Posterior vena cava (tissue), 2 donors: Measurements from ENCODE around the gene NUP214. TPM values are rescaled to one million over a fixed set of nuclear protein-coding genes. Genes with fewer than 3 reads are reported as not detected.
"Not testable (repeated sequence)": the region's sequence is repeated elsewhere in the genome, so short reads cannot be mapped to it uniquely, and the experiment has no call there.

Source experiments
- DNase-seq: peaks from one replicate; pipeline ENCODE4 v3.0.0-alpha.2; 2020; ENCODE audit warnings: low spot score
- intact Hi-C, 2 donors: fragments of 100-400 bp; cut with DNase I; formaldehyde crosslinking; loops; one replicate each; pipeline versions ENCODE4 v1.14.1 to v1.14.2; 2022 to 2023
- total RNA-seq, 2 donors: library from RNA; stranded (reverse); fragmentation: NEBNext Ultra II Directional; extraction: Animal tissue kit (Norgen Biotek cat#: 25700); gene quantifications; one replicate each; pipeline ENCODE4 v1.2.1, GENCODE V29; 2021
- donor health status: DM: yes; HTN: yes; CAD: no.
- donor health status: DM: yes; HTN: yes; CAD: no.

Gene NUP214
- total RNA-seq, 2 donors from 2014 or later = 33.9 to 40.8 TPM

DNA sequence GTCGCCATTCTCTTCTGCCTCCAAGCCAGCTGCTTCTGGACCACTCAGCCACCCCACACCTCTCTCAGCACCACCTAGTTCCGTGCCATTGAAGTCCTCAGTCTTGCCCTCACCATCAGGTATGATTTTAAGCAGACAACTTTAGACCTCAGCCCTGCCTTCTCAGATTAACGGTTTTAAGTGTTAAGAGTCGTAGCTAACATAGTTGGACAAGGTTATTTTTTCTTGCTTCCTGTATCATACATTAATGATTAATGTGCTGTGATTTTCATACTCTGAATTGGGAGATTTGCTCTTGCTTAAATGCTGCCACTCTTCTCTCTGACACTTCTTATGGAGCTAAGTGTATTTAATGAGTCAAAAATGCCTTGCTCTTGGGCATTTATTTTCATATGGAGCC is 20.8 kb downstream of the NUP214 start:
- intact Hi-C loops = no loop called here
- no peak for DNase-seq

- intact Hi-C loops = no loop called here
- DNase-seq = no peak
These were observed 22.9 kb downstream of the NUP214 start for GRCh38 chr9:131148276-131148675.

DNA sequence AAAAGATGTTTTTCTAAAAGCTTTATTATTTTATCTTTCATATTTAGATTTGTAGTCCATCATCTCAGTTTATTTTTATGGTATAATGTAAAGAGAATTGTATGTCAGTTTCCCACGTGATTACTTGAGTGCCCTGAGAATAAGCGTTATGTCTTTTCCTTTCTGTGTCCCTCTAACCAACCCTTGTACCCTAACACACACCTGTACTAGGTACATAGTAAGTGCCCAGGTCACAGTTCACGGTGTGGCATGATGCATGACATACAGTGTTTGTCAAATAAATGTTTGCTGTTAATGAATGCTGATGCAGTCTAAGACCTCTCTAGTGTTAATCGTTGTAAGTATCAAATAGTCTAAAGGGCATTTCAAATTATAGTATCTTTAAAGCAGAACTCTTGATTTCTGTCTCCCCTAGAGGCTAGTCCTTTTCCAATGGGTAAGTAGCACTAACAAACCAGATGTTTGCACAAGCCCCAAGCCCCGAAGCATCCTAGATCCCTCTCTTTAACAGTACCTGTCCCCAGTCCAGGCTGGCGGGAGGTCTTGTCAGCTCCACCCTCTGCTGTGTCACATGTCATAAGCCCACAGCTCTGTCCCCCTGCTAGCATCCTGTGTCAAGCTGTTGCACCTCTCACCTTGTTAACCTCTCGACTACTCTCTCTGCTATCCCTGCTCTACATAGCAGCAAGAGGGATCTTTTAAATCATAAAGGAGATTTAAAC is 23.7 kb downstream of the NUP214 start:
- intact Hi-C loops = no loop called here
- no peak for DNase-seq

DNA sequence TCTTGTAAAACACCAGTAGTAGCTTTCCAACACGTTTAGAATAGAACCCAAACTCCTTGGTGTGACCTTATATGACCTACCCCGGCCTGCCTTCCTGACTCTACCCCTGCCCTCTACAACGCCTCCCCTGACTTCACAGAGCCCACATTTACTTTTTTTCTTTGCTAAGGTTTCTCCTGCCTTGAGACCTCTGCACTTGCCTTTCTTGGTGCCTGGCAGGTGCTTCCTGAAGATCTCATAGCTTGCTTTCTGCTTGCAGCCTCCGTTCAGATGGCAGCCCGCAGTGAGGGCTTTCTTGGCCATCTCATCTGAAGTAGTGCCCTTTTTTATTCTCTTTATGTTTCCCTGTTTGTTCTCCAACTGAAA is 24.3 kb downstream of the NUP214 start:
- intact Hi-C loops = no loop called here

GRCh38 chr9:131153595-131153994 is 28.2 kb downstream of the NUP214 start:
- intact Hi-C loops = no loop called here
- DNase-seq = no peak

More for the DNA sequence above, 24.3 kb downstream of the NUP214 start:
- DNase-seq = no peak

DNA sequence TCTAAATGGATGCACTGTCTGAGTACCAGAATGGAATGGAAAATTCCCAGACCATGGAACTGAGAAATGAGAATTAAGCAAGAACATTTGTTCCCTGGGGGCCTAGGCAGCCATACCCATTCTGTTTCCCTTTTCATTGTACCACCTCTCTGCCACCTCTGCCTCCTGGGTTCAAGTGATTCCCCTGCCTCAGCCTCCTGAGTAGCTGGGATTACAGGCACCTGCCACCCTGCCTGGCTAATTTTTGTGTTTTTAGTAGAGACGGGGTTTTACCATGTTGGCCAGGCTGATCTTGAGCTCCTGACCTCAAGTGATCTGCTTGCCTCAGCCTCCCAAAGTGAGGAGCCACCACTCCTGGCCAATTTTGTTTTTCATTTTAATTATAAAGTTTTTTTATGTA is 33.3 kb downstream of the NUP214 start:
- DNase-seq, intact Hi-C loops: not testable (repeated sequence)

- DNase-seq = no peak
- intact Hi-C loops = no loop called here
These were observed 35.2 kb downstream of the NUP214 start for GRCh38 chr9:131160416-131161112.

GRCh38 chr9:131161585-131161984 is 36.2 kb downstream of the NUP214 start:
- intact Hi-C loops = no loop called here
- no peak for DNase-seq

DNA sequence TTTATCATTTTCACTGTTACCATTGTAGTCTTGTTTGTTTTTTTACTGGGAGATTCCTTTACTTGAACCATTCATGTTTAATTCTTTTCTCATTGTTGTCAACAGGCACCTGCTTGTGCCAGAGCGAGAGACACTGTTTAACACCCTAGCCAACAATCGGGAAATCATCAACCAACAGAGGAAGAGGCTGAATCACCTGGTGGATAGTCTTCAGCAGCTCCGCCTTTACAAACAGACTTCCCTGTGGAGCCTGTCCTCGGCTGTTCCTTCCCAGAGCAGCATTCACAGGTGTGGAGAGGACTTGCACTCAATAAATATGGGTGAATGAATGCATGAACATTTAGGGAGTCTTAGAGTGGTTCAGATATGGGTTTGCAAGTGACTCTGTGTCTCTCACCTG is 37.5 kb downstream of the NUP214 start:
- no peak for DNase-seq
- intact Hi-C loops = no loop called here

DNA sequence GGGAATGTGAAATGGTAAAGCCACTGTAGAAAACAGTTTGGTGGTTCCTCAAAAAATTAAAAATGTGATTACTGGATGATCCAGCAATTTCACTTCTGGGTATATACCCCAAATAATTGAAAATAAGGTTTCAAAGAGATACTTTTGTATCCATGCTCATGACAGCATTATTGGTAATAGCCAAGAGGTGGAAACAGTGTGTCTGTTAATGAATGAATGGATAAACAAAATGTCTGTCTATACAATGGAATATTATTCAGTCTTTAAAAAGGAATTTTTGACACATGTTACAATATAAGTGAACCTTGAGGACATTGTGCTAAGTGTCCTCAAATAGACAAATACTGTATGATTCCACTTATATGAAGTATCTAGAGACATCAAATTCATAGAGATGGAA is 40.1 kb downstream of the NUP214 start:
- DNase-seq = no peak
- intact Hi-C loops = loop anchor here in 1 of 2 donors (5.0 kb wide), 1 partner anchor 38 kb away; the partner anchor contains the start of gene NUP214

DNA sequence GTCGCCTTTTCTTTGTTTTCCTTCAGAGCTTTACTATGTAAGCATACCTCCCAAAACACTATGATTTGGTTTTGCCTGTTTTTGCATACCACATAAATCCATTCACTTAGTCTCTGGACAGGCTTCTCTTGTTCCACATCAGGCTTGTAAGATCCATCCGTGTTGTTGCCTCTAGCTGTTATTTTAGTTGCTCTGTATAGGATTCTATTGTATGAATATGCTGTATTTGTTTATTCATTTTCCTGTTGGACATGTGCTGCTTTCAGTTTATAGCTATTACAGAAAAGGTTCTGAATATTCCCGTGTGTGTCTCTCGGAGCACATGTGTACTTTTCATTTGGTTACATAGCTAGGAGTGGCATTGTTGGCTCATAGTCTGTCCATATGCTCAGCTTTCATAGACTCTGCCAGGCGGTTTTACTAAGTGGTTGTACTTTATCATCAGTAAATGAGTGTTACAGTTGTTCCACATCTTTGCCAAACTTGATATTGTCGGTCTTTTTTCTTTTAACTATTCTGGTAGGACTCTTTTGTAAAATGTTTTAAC is 41.8 kb downstream of the NUP214 start:
- intact Hi-C loops = loop anchor here in 1 of 2 donors (2.0 to 5.0 kb wide), 2 partner anchors 24 to 40 kb away; partner anchors contain the start of gene NUP214
- no peak for DNase-seq

DNA sequence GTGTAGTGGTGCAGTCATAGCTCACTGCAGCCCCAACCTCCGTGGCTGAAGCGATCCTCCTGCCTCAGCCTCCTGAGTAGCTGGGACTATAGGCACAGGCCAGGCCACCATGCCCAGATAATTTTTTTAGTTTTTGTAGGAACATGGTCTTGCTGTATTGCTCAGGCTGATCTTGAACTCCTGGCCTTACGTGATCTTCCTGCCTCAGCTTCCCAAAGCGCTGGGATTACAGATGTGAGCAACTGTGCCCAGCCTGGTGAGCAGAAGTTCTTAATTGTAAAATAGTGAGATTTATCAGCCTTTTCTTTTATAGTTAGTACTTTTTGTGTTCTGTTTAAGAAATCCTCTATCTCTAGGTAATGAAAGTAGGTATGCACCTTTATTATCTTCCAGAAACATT is 42.5 kb downstream of the NUP214 start:
- no peak for DNase-seq
- intact Hi-C loops = loop anchor here in 1 of 2 donors (2.0 to 5.0 kb wide), 2 partner anchors 23 to 41 kb away; partner anchors contain the start of gene NUP214

DNA sequence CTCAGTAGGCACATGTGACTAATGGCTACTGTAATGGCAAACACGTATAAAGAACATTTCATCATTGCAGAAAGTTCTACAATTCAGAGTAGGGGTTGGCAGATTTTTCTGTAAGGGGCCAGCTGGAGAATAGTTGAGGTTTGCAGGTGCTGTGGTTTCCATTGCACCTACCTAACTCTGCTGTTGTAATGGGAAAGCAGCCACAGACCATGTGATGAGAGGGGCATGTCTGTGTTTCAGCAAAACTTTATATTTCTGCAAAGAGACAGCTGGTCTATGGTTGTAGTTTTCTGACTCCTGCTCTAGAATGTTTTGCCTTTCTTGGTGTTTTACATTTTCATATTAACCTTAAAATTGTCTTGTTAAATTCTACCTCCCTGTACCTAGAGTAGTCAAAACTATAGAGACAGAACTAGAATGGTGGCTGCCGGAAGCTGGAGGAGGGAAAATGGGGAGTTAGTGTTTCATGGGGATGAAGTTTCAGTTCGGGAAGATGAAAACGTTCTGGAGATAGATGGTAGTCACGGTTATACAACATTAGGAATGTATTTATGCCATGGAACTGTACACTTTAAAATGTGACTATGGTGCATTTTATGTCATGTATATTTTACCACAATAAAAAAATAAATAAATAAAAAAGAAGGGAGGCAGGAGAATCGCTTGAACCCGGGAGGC is 44.3 kb downstream of the NUP214 start:
- intact Hi-C loops = loop anchor here in 1 of 2 donors (5.0 to 10.0 kb wide), 2 partner anchors 42 to 165 kb away; partner anchors contain the start of gene NUP214

DNA sequence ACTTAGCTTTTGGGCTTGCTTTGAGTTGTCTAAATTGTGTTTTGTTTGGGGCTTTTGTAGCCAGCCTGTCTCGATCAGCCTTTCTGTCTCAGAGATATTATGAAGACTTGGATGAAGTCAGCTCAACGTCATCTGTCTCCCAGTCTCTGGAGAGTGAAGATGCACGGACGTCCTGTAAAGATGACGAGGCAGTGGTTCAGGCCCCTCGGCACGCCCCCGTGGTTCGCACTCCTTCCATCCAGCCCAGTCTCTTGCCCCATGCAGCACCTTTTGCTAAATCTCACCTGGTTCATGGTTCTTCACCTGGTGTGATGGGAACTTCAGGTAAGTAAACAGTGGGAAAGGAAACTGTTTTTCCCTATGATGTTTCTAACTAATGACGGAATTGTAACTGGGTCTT is 48.6 kb downstream of the NUP214 start:
- intact Hi-C loops = loop anchor here in 1 of 2 donors (10.0 kb wide), 1 partner anchor 161 kb away; no protein-coding TSS in a partner anchor

More for the DNA sequence above, 44.3 kb downstream of the NUP214 start:
- no peak for DNase-seq

DNA sequence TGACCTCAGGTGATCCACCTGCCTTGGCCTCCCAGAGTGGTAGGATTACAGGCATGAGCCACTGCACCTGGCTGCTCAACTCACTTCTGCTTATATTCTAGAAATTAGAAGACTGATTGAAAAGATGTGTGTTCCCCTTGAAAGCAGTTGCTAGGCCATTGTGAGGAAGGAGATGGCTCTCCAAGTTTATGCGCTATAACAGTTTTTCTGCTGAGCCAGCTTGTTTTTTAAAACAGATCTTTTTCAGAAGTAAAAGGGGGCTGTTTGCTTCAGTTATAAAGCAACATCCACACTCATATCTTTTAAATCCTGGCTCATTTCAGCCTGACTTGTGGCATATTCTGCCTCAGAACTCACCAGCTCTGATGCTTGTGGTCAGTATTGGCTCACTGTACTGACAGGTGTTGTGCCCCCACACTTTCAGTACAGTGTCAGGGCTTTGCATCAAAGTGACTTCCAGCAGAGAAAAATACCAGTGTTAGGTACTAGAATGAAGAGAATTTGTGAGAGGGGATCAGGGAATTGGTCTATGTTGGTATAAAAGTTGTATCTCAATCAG is 49.4 kb downstream of the NUP214 start:
- DNase-seq = no peak
- intact Hi-C loops = loop anchor here in 1 of 2 donors (10.0 kb wide), 1 partner anchor 160 kb away; no protein-coding TSS in a partner anchor

More for the DNA sequence above, 48.6 kb downstream of the NUP214 start:
- no peak for DNase-seq

- no peak for DNase-seq
- intact Hi-C loops = loop anchor here (2.0 to 10.0 kb wide), 2 partner anchors 157 to 159 kb away; no protein-coding TSS in a partner anchor
These were observed 52.5 kb downstream of the NUP214 start for GRCh38 chr9:131177898-131178297.

DNA sequence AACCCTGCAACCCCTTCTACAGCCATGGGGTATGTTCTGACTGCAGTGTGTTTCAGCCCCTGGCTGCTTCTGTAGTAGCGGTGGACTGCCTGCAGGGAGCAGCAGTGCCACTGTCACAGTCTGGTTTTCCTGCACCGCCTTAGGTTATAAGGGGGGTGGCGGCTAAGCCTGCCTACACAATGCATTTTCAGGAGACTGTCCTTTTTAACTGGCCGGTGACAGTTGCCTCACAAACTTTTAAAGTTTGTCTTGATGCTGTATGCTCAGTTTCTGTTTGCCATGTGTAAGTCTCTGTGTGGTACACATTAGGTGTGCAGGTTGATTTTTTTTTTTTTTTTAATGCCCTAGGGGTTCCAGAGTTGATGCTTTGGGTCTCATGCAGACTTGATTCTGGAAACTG is 53.0 kb downstream of the NUP214 start:
- DNase-seq = peak; percentile 85
- intact Hi-C loops = loop anchor here (2.0 to 10.0 kb wide), 2 partner anchors 156 to 158 kb away; no protein-coding TSS in a partner anchor

GRCh38 chr9:131178926-131179325 is 53.5 kb downstream of the NUP214 start:
- intact Hi-C loops = loop anchor here (2.0 to 10.0 kb wide), 2 partner anchors 156 to 158 kb away; no protein-coding TSS in a partner anchor
- no peak for DNase-seq
